GM23338 (cell line): Measurements from ENCODE around the gene NSRP1. TPM values are rescaled to one million over a fixed set of nuclear protein-coding genes. Genes with fewer than 3 reads are reported as not detected.

Experiments
- ATAC-seq: fragments of 200-7000 bp; cut with Tn5 transposase; 3 replicates; pipeline ENCODE4 v1.9.1; 2020
- DNase-seq: peaks from one replicate; pipeline ENCODE4 v3.0.0-alpha.2; 2015; ENCODE audit warnings: low spot score
- H2AFZ ChIP-seq: fragments of 200-600 bp; sonication (generic); 2 replicates; pipeline ENCODE4 v1.8.0; 2016; ENCODE audit warnings: antibody characterized with exemption, mild to moderate bottlenecking, moderate library complexity
- H3F3A ChIP-seq: fragments of 200-600 bp; sonication (generic); replicated peaks from 2 replicates; pipeline ENCODE4 v1.8.0; 2017; ENCODE audit warnings: antibody characterized with exemption, mixed run types, low read depth
- H3K27ac ChIP-seq: fragments of 200-600 bp; sonication (generic); 2 replicates; pipeline ENCODE4 v1.6.1; 2016; ENCODE audit warnings: low read depth
- H3K27me3 ChIP-seq: fragments of 200-600 bp; sonication (generic); 2 replicates; pipeline ENCODE4 v1.8.0; 2016; ENCODE audit warnings: mild to moderate bottlenecking, mixed run types, moderate library complexity; ENCODE audit not compliant: insufficient read depth
- H3K36me3 ChIP-seq: fragments of 200-600 bp; sonication (generic); 2 replicates; pipeline ENCODE4 v1.8.0; 2016; ENCODE audit warnings: mild to moderate bottlenecking; ENCODE audit not compliant: insufficient read depth
- H3K4me1 ChIP-seq: fragments of 200-600 bp; sonication (generic); 2 replicates; pipeline ENCODE4 v1.8.0; 2016; ENCODE audit warnings: mild to moderate bottlenecking, moderate library complexity; ENCODE audit not compliant: insufficient read depth
- H3K4me2 ChIP-seq: fragments of 200-600 bp; sonication (generic); 2 replicates; pipeline ENCODE4 v1.7.1; 2017; ENCODE audit warnings: mixed run types
- H3K4me3 ChIP-seq: fragments of 200-600 bp; sonication (generic); 2 replicates; pipeline ENCODE4 v1.6.1; 2016; ENCODE audit warnings: mixed run types
- H3K79me2 ChIP-seq: fragments of 200-600 bp; sonication (generic); replicated peaks from 2 replicates; pipeline ENCODE4 v1.8.0; 2017; ENCODE audit warnings: mild to moderate bottlenecking; ENCODE audit not compliant: insufficient read depth
- H3K9me2 ChIP-seq: fragments of 200-600 bp; sonication (generic); 2 replicates; pipeline ENCODE4 v1.8.0; 2017; ENCODE audit not compliant: insufficient read depth
- H4K20me1 ChIP-seq: fragments of 200-600 bp; sonication (generic); replicated peaks from 2 replicates; pipeline ENCODE4 v1.8.0; 2017; ENCODE audit warnings: mild to moderate bottlenecking; ENCODE audit not compliant: insufficient read depth
- H3K27ac Mint-ChIP-seq: 2 replicates; pipeline ENCODE4 v1.8.0; 2020; ENCODE audit warnings: inconsistent platforms, mild to moderate bottlenecking, moderate library complexity, mixed read lengths
- H3K27me3 Mint-ChIP-seq: 3 replicates; pipeline ENCODE4 v1.8.0; 2022; ENCODE audit warnings: low read depth, mild to moderate bottlenecking, moderate library complexity, mixed read lengths, inconsistent platforms; ENCODE audit not compliant: insufficient read depth, poor library complexity
- H3K36me3 Mint-ChIP-seq: 3 replicates; pipeline ENCODE4 v1.8.0; 2021; ENCODE audit warnings: low read depth, mild to moderate bottlenecking, inconsistent platforms, moderate library complexity, mixed read lengths
- H3K4me1 Mint-ChIP-seq: 3 replicates; pipeline ENCODE4 v1.8.0; 2020; ENCODE audit warnings: mild to moderate bottlenecking, inconsistent platforms, mixed read lengths
- H3K4me3 Mint-ChIP-seq: 3 replicates; pipeline ENCODE4 v1.8.0; 2021; ENCODE audit warnings: moderate library complexity, mild to moderate bottlenecking, inconsistent platforms, mixed read lengths
- H3K9me3 Mint-ChIP-seq: 3 replicates; pipeline ENCODE4 v1.8.0; 2020; ENCODE audit warnings: moderate library complexity, mild to moderate bottlenecking, inconsistent platforms, mixed read lengths
- CREB1 ChIP-seq: fragments of 250-450 bp; sonication (Bioruptor Pico); IDR thresholded peaks from 2 replicates; pipeline ENCODE4 v1.5.0; 2020; ENCODE audit warnings: low read depth, mild to moderate bottlenecking, moderate library complexity
- CTCF ChIP-seq, 2 experiments: fragments of 200-600 bp in 1 of 2; sonication (generic) in 1 of 2; conservative IDR thresholded peaks; 2 replicates each; pipeline versions ENCODE4 v1.5.1 to v1.6.1; 2016 to 2017; ENCODE audit warnings: antibody characterized with exemption in 2 of 2, low read depth in 2 of 2, mild to moderate bottlenecking in 2 of 2, moderate library complexity in 1 of 2
- ETS1 ChIP-seq: IDR thresholded peaks from 2 replicates; pipeline ENCODE4 v1.6.1; 2016; ENCODE audit warnings: antibody characterized with exemption
- EZH2 ChIP-seq: fragments of 200-600 bp; sonication (generic); IDR thresholded peaks from one replicate; pipeline ENCODE4 v1.8.0; 2017; ENCODE audit warnings: antibody characterized with exemption, mild to moderate bottlenecking, low read depth; ENCODE audit not compliant: unreplicated experiment
- EZH2phosphoT487 ChIP-seq: fragments of 200-600 bp; sonication (generic); IDR thresholded peaks from one replicate; pipeline ENCODE4 v1.8.1; 2018; ENCODE audit warnings: antibody characterized with exemption; ENCODE audit not compliant: unreplicated experiment
- JUNB ChIP-seq: IDR thresholded peaks from one replicate; pipeline ENCODE4 v1.6.1; 2016; ENCODE audit warnings: antibody characterized with exemption; ENCODE audit not compliant: unreplicated experiment
- NANOG ChIP-seq: IDR thresholded peaks from 2 replicates; pipeline ENCODE4 v1.6.1; 2016; ENCODE audit warnings: antibody characterized with exemption, borderline replicate concordance
- POLR2AphosphoS5 ChIP-seq: IDR thresholded peaks from 2 replicates; pipeline ENCODE4 v1.6.1; 2016; ENCODE audit warnings: antibody characterized with exemption, low read depth
- REST ChIP-seq: IDR thresholded peaks from one replicate; pipeline ENCODE4 v1.6.1; 2018; ENCODE audit warnings: antibody characterized with exemption; ENCODE audit not compliant: unreplicated experiment
- STAT1 ChIP-seq: IDR thresholded peaks from one replicate; pipeline ENCODE4 v1.6.1; 2016; ENCODE audit warnings: antibody characterized with exemption; ENCODE audit not compliant: unreplicated experiment
- ZNF114 ChIP-seq: fragments of 250-450 bp; sonication (Bioruptor Pico); IDR thresholded peaks from 2 replicates; pipeline ENCODE4 v1.5.0; 2020; ENCODE audit warnings: mild to moderate bottlenecking, moderate library complexity
- ZNF331 ChIP-seq: fragments of 250-450 bp; sonication (Bioruptor Pico); IDR thresholded peaks from 2 replicates; pipeline ENCODE4 v1.5.0; 2020; ENCODE audit warnings: low read depth, mild to moderate bottlenecking, moderate library complexity
- ZNF462 ChIP-seq: fragments of 250-450 bp; sonication (Bioruptor Pico); IDR thresholded peaks from 2 replicates; pipeline ENCODE4 v1.5.0; 2020; ENCODE audit warnings: mild to moderate bottlenecking, moderate library complexity
- polyA plus RNA-seq: library from polyadenylated mRNA; unstranded; fragments of >200 nt; fragmentation: Nextera tagmentation; extraction: Ambion mirVana; gene quantifications from 2 replicates; pipeline ENCODE4 v1.2.1, GENCODE V29; 2016
- total RNA-seq: library from RNA; depleted of rRNA; stranded (reverse); fragments of >200 nt; shearing (Covaris generic); gene quantifications from 2 replicates; pipeline ENCODE4 v1.2.3, GENCODE V29; 2014

The NSRP1 gene
- total and polyA plus RNA-seq, 2 experiments from 2014 or later: 15.7 to 110 TPM

GRCh38 chr17:30153463-30153862 is 36.8 kb downstream of the NSRP1 start:
- Histone ChIP-seq H3K27me3 (no peaks in the 10 kb centered on the region), H3K4me2 (no peak overlapping the region), H3K4me3 (no peak overlapping the region), H3K36me3 (no peaks in the 10 kb centered on the region), H2AFZ (no peak overlapping the region), H3K4me1 (no peaks in the 10 kb centered on the region), H4K20me1 (peaks cover 25% of the 10 kb centered on the region), H3K79me2 (peaks cover 53% of the 10 kb centered on the region), H3F3A (no peaks in the 10 kb centered on the region), H3K9me2 (no peaks in the 10 kb centered on the region), H3K27ac (no peak overlapping the region)
- Mint-ChIP-seq H3K36me3 (peaks cover 15% of the 10 kb centered on the region; the same call in 2 of the 3 replicates), H3K27me3 (peaks cover 5% of the 10 kb centered on the region), H3K9me3 (no peaks in the 10 kb centered on the region), H3K4me1 (peaks cover 2% of the 10 kb centered on the region; the same call in 1 of the 3 replicates), H3K27ac (no peak overlapping the region), H3K4me3 (no peak overlapping the region)
- ATAC-seq (no peak), DNase-seq (no peak)
- TF ChIP-seq JUNB: no peak
- no peak for TF ChIP-seq EZH2
- TF ChIP-seq REST: no peak
- TF ChIP-seq ETS1: no peak
- no peak for TF ChIP-seq CREB1
- no peak for TF ChIP-seq STAT1
- no peak for TF ChIP-seq CTCF (conservative IDR thresholded peaks at IDR 0.05; ENCODE audit: low read depth in 2 of 2)
- TF ChIP-seq NANOG: no peak
- no peak for TF ChIP-seq ZNF114 (CRISPR knock-in tag)
- TF ChIP-seq POLR2AphosphoS5: no peak
- no peak for TF ChIP-seq ZNF462 (CRISPR knock-in tag)
- TF ChIP-seq ZNF331 (CRISPR knock-in tag): no peak
- TF ChIP-seq EZH2phosphoT487: no peak
